8988T (cell line): ENCODE measurements around the gene SETMAR.
A peak's percentile ranks its signal among the peaks of the same experiment; 100 is the strongest.
"Not testable (repeated sequence)": the region's sequence is repeated elsewhere in the genome, so short reads cannot be mapped to it uniquely, and the experiment has no call there.

Experiments used
- DNase-seq: peaks from one replicate; pipeline ENCODE4 v3.0.0; 2011

SETMAR gene

GRCh38 chr3:4314688-4315087, 11.5 kb downstream of the SETMAR start:
- no peak for DNase-seq

- no peak for DNase-seq
Observed at GRCh38 chr3:4320096-4320911, 17.1 kb downstream of the SETMAR start.

- no peak for DNase-seq
Observed at GRCh38 chr3:4321732-4322131, 18.6 kb downstream of the SETMAR start.

GRCh38 chr3:4322635-4323034, 19.5 kb downstream of the SETMAR start:
- no peak for DNase-seq

- no peak for DNase-seq
Observed at GRCh38 chr3:4323246-4324027, 20.3 kb downstream of the SETMAR start.

- DNase-seq: no peak
Observed at GRCh38 chr3:4326868-4327267, 23.7 kb downstream of the SETMAR start.

GRCh38 chr3:4329806-4330205, 26.6 kb downstream of the SETMAR start:
- not testable (repeated sequence) for DNase-seq

GRCh38 chr3:4332111-4332510, 28.9 kb downstream of the SETMAR start:
- DNase-seq: no peak

GRCh38 chr3:4332574-4332973, 29.4 kb downstream of the SETMAR start:
- no peak for DNase-seq

GRCh38 chr3:4332991-4333390, 29.8 kb downstream of the SETMAR start:
- no peak for DNase-seq

GRCh38 chr3:4334548-4334947, 31.4 kb downstream of the SETMAR start:
- DNase-seq: no peak

- no peak for DNase-seq
Observed at GRCh38 chr3:4335840-4336562, 32.8 kb downstream of the SETMAR start.

- no peak for DNase-seq
Observed at GRCh38 chr3:4336850-4337546, 33.8 kb downstream of the SETMAR start.

- no peak for DNase-seq
Observed at GRCh38 chr3:4338751-4339150, 35.6 kb downstream of the SETMAR start.

- DNase-seq: no peak
Observed at GRCh38 chr3:4340077-4340410, 36.9 kb downstream of the SETMAR start.

GRCh38 chr3:4340411-4341335, 37.5 kb downstream of the SETMAR start:
- no peak for DNase-seq

GRCh38 chr3:4341336-4341675, 38.1 kb downstream of the SETMAR start:
- no peak for DNase-seq

GRCh38 chr3:4343258-4343657, 40.1 kb downstream of the SETMAR start:
- no peak for DNase-seq

GRCh38 chr3:4350789-4351163, 47.6 kb downstream of the SETMAR start:
- peak; percentile 23 for DNase-seq

GRCh38 chr3:4351164-4351855, 48.1 kb downstream of the SETMAR start:
- no peak for DNase-seq

- no peak for DNase-seq
Observed at GRCh38 chr3:4351872-4352271, 48.7 kb downstream of the SETMAR start.
